T-helper 17 cell (primary cell): ENCODE data around the gene GLT8D2. TPM values are rescaled to one million over a fixed set of nuclear protein-coding genes. Genes with fewer than 3 reads are reported as not detected.

Source experiments
- ATAC-seq: fragments of 150-1000 bp; cut with Tn5 transposase; 2 replicates; pipeline ENCODE4 v1.10.0; 2021; ENCODE audit warnings: mild to moderate bottlenecking, moderate library complexity
- DNase-seq, 3 donors: peaks; one replicate each; pipeline versions ENCODE4 v3.0.0 to v3.0.0-alpha.2; 2020 to 2021
- H3K9me3 ChIP-seq: one replicate; pipeline ENCODE4 v1.7.0; 2013; ENCODE audit warnings: low read length, mild to moderate bottlenecking; ENCODE audit not compliant: control insufficient read depth, poor library complexity, severe bottlenecking
- H3K27ac Mint-ChIP-seq: one replicate; pipeline ENCODE4 v1.8.0; 2022; ENCODE audit warnings: mild to moderate bottlenecking, moderate library complexity, mixed read lengths
- H3K27me3 Mint-ChIP-seq: one replicate; pipeline ENCODE4 v1.8.0; 2022; ENCODE audit warnings: mixed read lengths
- H3K36me3 Mint-ChIP-seq: one replicate; pipeline ENCODE4 v1.8.0; 2022; ENCODE audit warnings: low read depth, mixed read lengths
- H3K4me1 Mint-ChIP-seq: one replicate; pipeline ENCODE4 v1.8.0; 2022; ENCODE audit warnings: mild to moderate bottlenecking, mixed read lengths
- H3K4me3 Mint-ChIP-seq: one replicate; pipeline ENCODE4 v1.8.0; 2022; ENCODE audit warnings: mild to moderate bottlenecking, moderate library complexity, mixed read lengths
- total RNA-seq, 4 donors: library from RNA in 2 of 4; stranded (reverse) in 2 of 4; gene quantifications; one replicate each; pipeline ENCODE4 v1.2.3 and lab custom pipeline; 2022 to 2026

GLT8D2 gene
- total RNA-seq, 2 donors from 2014 or later, result not detected

DNA sequence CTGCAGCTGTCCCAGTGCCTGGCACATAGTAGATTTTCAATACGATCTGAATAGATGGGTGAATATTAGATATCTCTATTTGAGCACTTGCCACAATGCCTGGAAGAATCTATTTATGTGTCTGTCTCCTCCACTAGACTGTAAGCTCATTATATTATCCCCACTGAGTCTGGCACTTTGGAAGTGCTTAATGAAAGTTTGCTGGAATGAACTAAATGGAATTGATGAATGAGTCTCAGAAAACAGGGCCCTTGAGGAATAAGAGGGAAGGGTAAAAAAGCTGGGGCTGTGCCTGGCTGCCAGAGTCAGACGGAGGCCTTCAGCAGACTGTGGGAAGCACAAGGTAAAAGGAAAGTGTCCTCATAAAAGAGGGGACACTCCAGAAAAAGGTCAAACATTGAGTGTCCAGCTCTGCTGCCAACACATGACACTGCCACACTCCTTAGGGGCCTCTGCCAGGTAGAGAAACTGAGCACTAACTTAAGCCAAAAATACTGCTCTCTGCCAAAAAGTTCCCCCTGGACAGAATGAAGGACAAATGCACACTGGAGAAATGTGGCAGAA, 39.3 kb downstream of the GLT8D2 start:
- no peaks in the 10 kb centered on the region for H3K4me1 Mint-ChIP-seq
- no peak overlapping the region for H3K27ac Mint-ChIP-seq
- H3K36me3 Mint-ChIP-seq, result peaks cover 7% of the 10 kb centered on the region

DNA sequence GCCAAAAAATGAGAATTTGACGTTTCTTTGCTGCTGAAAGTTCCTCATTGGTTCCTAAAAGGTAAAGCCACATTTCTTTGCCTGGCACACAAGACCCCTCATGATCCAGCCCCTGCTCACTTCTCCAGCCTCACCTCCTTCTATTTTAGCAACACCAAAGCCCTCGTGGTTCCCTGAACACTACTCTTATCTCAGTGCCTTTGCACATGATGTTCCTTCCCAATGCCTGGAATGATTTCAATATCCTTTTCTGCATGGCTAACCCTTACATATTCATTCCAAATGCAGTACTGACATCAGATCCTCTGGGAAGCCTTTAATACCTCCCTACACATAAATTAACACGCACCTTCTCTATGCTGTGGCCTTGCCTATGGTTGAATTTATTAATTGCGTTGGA, 39.9 kb downstream of the GLT8D2 start:
- no peak for DNase-seq
- no peaks in the 10 kb centered on the region for H3K9me3 ChIP-seq
- H3K4me1 Mint-ChIP-seq, result no peaks in the 10 kb centered on the region
- peaks cover 34% of the 10 kb centered on the region for H3K27me3 Mint-ChIP-seq
- no peak overlapping the region for H3K4me3 Mint-ChIP-seq
- H3K36me3 Mint-ChIP-seq, result peaks cover 7% of the 10 kb centered on the region
- no peak for ATAC-seq
- no peak overlapping the region for H3K27ac Mint-ChIP-seq

More for the DNA sequence above, 39.3 kb downstream of the GLT8D2 start:
- DNase-seq, result no peak
- H3K9me3 ChIP-seq, result no peaks in the 10 kb centered on the region
- no peak for ATAC-seq
- Mint-ChIP-seq H3K4me3 (no peak overlapping the region), H3K27me3 (peaks cover 34% of the 10 kb centered on the region)

DNA sequence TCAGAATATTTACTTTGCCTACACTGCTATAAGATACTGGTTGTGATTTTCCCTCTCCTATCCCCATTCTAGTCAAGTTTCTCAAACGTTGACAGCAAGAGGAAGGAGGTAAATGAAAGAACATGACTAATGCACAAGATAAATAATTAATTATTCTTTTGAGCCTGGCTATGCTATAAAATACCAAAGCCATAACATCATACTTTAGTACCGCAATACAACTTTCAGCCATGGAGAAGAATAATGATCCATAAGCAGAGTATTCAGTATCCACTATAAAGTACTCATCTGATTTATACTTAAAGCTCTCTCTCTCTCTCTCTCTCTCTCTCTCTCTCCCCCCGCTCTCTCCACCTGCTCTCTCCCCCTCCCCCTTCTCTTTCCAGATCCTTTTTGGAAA, 43.1 kb downstream of the GLT8D2 start:
- Mint-ChIP-seq H3K4me3 (no peak overlapping the region), H3K27me3 (peaks cover 57% of the 10 kb centered on the region), H3K4me1 (no peaks in the 10 kb centered on the region), H3K27ac (peak overlapping the region; percentile 4), H3K36me3 (peaks cover 7% of the 10 kb centered on the region)
- H3K9me3 ChIP-seq, result no peaks in the 10 kb centered on the region
- no peak for DNase-seq
- no peak for ATAC-seq

DNA sequence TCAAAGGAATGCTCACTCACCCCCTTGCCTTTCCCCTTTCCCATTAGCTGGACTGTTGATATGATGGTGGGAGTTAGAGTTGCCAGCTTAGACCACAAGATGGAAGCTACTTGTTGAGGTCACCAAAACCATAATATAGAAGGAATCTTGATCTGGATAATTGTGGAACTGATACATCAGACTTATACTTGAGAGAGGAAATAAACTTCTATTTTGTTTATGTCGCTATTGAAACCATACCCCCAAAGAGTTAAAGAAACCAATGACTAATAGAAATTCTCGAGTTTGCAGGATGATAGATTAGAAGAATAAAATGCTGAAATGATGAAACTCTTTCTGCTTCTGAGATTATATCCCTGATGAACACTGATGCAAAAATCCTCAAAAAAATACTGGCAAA, 46.4 kb downstream of the GLT8D2 start:
- Mint-ChIP-seq H3K27ac (no peak overlapping the region), H3K36me3 (peaks cover 8% of the 10 kb centered on the region), H3K4me3 (no peak overlapping the region), H3K27me3 (peaks cover 71% of the 10 kb centered on the region), H3K4me1 (no peaks in the 10 kb centered on the region)
- ATAC-seq (no peak), DNase-seq (no peak)
- H3K9me3 ChIP-seq, result no peaks in the 10 kb centered on the region

DNA sequence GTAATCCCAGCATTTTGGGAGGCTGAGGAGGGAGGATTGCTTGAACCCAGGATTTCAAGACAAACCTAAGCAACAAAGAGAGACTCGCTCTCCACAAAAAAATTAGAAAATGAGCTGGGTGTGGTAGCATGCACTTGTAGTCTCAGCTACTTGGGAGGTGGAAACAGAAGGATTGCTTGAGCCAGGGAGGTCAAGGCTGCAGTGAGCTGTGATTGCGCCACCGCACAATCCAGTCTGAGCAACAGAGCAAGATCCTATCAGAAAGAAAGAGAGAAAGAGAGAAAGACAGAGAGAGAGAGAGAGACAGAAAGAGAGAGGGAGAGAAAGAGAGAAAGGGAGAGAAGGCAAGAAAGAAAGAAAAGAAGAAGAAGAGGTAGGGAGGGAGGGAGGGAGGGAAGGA, 47.3 kb downstream of the GLT8D2 start:
- no peaks in the 10 kb centered on the region for H3K4me1 Mint-ChIP-seq

DNA sequence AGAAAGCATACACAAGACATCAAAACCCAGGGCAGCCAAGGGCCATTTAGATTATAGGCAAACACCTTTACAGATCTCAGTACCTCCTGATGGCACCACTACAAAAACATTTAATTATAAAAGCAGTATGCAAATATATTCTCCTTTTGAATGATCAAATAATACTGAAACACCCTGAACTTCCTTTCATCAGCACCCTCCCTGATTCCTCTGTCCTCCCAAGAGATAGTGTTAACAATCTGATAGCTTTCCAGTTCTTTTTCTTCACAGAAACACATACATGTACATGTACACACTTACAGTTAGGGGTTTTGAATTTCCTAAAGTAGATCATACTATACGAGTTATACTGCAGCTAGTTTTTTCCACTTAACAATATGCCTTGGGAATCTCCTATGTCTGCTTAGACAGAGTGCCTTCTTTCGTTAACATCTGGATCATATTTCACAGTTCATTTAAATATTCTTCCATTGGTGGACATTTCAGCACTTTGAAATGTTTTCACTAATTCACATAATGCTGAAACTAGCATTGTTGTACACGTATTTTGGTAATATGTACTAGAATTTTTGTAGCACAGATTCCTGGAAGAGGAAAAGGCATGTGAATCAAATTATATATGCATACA, 49.1 kb downstream of the GLT8D2 start:
- Mint-ChIP-seq H3K4me3 (no peak overlapping the region), H3K36me3 (peaks cover 3% of the 10 kb centered on the region), H3K27ac (no peak overlapping the region), H3K27me3 (peaks cover 69% of the 10 kb centered on the region), H3K4me1 (no peaks in the 10 kb centered on the region)
- no peaks in the 10 kb centered on the region for H3K9me3 ChIP-seq
- DNase-seq (no peak), ATAC-seq (no peak)

More for the DNA sequence above, 47.3 kb downstream of the GLT8D2 start:
- Mint-ChIP-seq H3K4me3 (no peak overlapping the region), H3K27ac (no peak overlapping the region), H3K36me3 (peaks cover 3% of the 10 kb centered on the region), H3K27me3 (peaks cover 67% of the 10 kb centered on the region)
- no peaks in the 10 kb centered on the region for H3K9me3 ChIP-seq
- DNase-seq (no peak), ATAC-seq (no peak)

DNA sequence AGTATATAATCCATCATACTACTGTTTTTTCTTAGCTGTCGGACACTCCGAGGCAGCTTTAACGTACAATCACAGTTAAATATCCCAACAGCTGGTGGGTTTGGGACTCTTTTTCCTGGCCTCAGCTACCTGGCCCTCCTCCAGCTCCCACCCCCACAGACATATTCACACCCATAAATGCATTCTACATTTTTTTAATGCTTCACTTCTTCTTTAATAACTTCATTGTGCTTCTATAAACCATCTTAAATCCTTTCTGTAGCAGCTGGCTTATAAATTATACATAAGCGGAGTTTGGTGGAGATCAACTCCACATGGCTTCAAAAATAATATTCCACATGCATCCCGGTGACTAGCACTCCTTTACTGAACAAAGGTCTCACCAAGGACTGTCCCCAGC, 51.0 kb downstream of the GLT8D2 start:
- no peak for DNase-seq
- Mint-ChIP-seq H3K4me3 (no peak overlapping the region), H3K36me3 (peaks cover 3% of the 10 kb centered on the region), H3K27me3 (peaks cover 62% of the 10 kb centered on the region), H3K4me1 (peaks cover 2% of the 10 kb centered on the region), H3K27ac (no peak overlapping the region)
- no peaks in the 10 kb centered on the region for H3K9me3 ChIP-seq
- no peak for ATAC-seq

DNA sequence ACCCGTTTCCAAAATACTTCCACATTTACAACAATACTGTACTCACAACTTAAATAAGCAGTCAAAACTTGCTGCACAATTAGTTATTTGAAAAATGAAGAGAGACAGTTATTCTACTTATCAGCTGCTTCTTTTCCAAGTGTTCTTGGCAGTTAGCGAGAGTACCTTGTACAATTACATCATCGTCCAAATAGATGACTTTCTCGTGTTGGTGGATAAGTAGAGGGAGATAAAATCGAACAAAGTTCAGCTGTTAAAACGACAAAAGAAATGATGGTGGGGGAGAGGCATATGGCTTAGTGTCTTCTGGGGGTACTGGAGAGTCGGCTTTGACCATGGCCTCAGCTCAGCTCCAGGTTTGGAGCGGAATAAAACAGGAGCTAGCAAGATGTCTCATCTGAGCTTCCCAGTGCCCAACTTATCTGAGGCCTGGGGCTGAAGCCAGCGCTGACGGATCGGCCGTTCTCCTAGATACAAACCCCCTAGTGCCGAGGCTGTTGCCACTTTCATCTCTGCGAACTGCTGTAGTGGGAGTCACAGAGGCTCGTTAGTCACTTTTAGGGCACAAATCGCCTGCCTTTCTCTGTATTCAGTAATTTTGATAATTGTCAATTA, 52.6 kb downstream of the GLT8D2 start:
- Mint-ChIP-seq H3K36me3 (peaks cover 3% of the 10 kb centered on the region), H3K4me3 (no peak overlapping the region), H3K27ac (peak overlapping the region; percentile 66), H3K27me3 (peaks cover 46% of the 10 kb centered on the region), H3K4me1 (peaks cover 2% of the 10 kb centered on the region)
- ATAC-seq (no peak), DNase-seq (no peak)
- no peaks in the 10 kb centered on the region for H3K9me3 ChIP-seq

DNA sequence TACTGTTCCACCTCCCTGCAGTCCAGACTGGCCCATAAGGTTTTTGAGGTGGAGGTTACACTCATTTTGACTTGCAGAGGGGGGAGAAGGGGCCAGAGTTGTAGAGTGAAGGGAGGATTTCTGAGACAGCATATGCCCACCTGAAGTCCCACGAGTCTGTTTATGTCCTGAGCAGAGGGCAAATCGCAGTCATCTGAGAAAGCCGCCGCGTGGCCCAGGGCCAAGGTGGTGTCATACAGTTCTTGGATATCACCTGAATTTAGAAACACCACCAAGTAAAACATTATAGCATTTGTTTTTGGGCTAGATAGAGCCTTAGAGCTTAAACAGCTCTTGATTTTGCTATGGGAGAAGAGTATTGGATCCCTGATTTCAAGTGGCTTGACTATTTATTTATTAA, 53.4 kb downstream of the GLT8D2 start:
- peaks cover 46% of the 10 kb centered on the region for H3K27me3 Mint-ChIP-seq
- H3K9me3 ChIP-seq, result no peaks in the 10 kb centered on the region
- H3K4me3 Mint-ChIP-seq, result no peak overlapping the region
- DNase-seq (no peak), ATAC-seq (no peak)
- peaks cover 3% of the 10 kb centered on the region for H3K36me3 Mint-ChIP-seq
- peaks cover 2% of the 10 kb centered on the region for H3K4me1 Mint-ChIP-seq
- no peak overlapping the region for H3K27ac Mint-ChIP-seq

DNA sequence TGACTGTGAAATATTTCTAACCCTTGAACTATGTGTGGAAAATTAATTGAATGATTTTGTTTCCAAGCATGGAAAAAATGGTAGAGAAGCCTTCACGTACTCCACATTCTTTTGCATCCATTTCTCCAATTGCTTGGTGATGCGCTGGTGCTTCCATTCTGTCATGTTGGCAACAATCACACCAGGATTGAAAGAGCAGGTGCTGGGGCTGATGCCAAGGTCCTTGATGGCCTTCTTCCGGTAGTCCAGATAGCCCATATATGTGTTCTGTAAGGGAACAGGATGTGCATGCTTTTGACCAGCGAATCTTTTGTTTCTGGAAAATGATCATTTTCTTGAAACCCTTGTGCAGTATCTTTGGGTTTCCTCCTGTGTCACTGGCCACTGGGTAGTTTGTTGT, 55.8 kb downstream of the GLT8D2 start:
- no peaks in the 10 kb centered on the region for H3K9me3 ChIP-seq
- Mint-ChIP-seq H3K4me1 (peaks cover 2% of the 10 kb centered on the region), H3K4me3 (no peak overlapping the region), H3K36me3 (no peaks in the 10 kb centered on the region), H3K27ac (no peak overlapping the region), H3K27me3 (peaks cover 25% of the 10 kb centered on the region)
- no peak for DNase-seq
- no peak for ATAC-seq

DNA sequence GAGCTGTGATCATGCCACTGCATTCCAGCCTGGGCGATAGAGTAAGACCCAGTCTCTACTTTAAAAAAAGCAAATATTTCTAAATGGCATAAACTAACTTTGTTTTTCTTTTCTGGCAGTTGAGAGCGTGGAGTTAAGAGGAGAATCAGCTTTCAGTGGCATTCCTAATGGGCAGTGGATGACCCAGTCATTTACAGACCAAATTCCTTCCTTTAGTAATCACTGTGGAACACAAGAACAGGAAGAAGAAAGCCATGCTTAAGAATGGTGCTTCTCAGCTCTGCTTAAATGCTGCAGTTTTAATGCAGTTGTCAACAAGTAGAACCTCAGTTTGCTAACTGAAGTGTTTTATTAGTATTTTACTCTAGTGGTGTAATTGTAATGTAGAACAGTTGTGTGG, 63.2 kb downstream of the GLT8D2 start:
- no peak overlapping the region for H3K27ac Mint-ChIP-seq
- H3K36me3 Mint-ChIP-seq, result peaks cover 2% of the 10 kb centered on the region
- H3K4me3 Mint-ChIP-seq, result no peak overlapping the region
- H3K9me3 ChIP-seq, result no peaks in the 10 kb centered on the region
- DNase-seq, result no peak
- no peak for ATAC-seq
- no peaks in the 10 kb centered on the region for H3K27me3 Mint-ChIP-seq
- no peaks in the 10 kb centered on the region for H3K4me1 Mint-ChIP-seq

DNA sequence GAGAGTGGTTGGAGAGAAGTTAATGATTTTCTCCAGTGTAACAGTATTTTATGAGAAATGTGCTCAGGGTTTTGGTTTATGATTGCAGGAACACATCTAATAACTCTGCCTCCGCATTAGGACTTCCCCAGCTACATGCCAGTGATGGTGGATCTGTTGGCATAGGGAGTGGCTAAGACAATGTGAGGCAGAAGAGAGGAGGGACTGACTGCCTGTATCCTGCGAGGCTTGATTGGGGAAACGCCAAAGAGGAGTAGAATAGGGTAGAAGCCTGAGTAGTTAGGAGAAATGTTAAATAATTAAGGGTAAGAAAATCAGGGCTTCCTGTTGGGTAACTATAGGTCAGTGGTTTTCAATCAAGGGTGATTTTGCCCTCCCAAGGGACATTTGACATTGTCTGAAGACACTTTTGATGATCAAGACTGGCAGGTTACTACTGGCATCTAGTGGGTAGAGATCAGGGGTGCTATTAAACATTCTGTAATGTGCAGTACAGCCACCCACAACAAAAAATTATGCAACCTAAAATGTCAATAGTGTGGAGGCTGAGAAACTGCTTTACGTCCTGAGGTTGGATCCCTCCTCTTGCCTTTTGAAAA, 71.5 kb downstream of the GLT8D2 start:
- Mint-ChIP-seq H3K36me3 (peaks cover 3% of the 10 kb centered on the region), H3K4me3 (peak overlapping the region; percentile 49), H3K4me1 (peaks cover 18% of the 10 kb centered on the region), H3K27me3 (no peaks in the 10 kb centered on the region), H3K27ac (peak overlapping the region; percentile 87)
- ATAC-seq (no peak), DNase-seq (no peak)
- H3K9me3 ChIP-seq, result no peaks in the 10 kb centered on the region

DNA sequence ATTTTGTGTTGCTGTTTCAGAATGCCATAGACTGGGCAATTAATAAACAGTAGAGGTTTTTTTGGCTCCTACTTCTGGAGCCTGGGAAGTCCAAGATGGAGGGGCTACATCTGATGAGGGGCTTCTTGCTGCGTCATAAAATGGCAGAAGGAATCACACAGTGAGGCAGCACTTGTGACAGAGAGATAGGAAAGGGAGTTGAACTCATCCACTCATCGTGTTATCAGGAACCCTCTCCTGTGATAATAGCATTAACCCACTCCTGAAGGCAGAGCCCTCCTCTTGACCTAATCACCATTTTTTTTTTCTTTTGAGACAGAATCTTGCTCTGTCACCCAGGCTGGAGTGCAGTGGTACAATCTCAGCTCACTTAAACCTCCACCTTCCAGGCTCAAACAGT, 74.6 kb downstream of the GLT8D2 start:
- ATAC-seq (no peak), DNase-seq (no peak)
- no peaks in the 10 kb centered on the region for H3K9me3 ChIP-seq
- peak overlapping the region; percentile 45 for H3K27ac Mint-ChIP-seq
- no peaks in the 10 kb centered on the region for H3K27me3 Mint-ChIP-seq
- H3K4me3 Mint-ChIP-seq, result no peak overlapping the region
- H3K36me3 Mint-ChIP-seq, result peaks cover 6% of the 10 kb centered on the region
- peaks cover 25% of the 10 kb centered on the region for H3K4me1 Mint-ChIP-seq
